ENCODE results near the gene CFAP61.

CFAP61 gene

GRCh38 chr20:20184149-20184548 lies 131.8 kb downstream of the CFAP61 start:
- DNase-seq: no peak

GRCh38 chr20:20184706-20185105 lies 132.4 kb downstream of the CFAP61 start:
- DNase-seq: no peak

GRCh38 chr20:20188647-20189046 lies 136.3 kb downstream of the CFAP61 start:
- DNase-seq: no peak

- DNase-seq: no peak
These were observed 140.0 kb downstream of the CFAP61 start for GRCh38 chr20:20192366-20192765.

GRCh38 chr20:20195021-20195705 lies 142.8 kb downstream of the CFAP61 start:
- DNase-seq: no peak

GRCh38 chr20:20196610-20197009 lies 144.3 kb downstream of the CFAP61 start:
- DNase-seq: no peak

GRCh38 chr20:20198011-20198410 lies 145.7 kb downstream of the CFAP61 start:
- DNase-seq: no peak

GRCh38 chr20:20199361-20200160 lies 147.2 kb downstream of the CFAP61 start:
- no peak for DNase-seq

GRCh38 chr20:20201124-20201523 lies 148.8 kb downstream of the CFAP61 start:
- DNase-seq: no peak

- no peak for DNase-seq
These were observed 149.3 kb downstream of the CFAP61 start for GRCh38 chr20:20201639-20202038.

- no peak for DNase-seq
These were observed 150.4 kb downstream of the CFAP61 start for GRCh38 chr20:20202768-20203167.

GRCh38 chr20:20203784-20204183 lies 151.5 kb downstream of the CFAP61 start:
- no peak for DNase-seq

GRCh38 chr20:20204256-20204655 lies 151.9 kb downstream of the CFAP61 start:
- DNase-seq: no peak

- DNase-seq: no peak
These were observed 153.0 kb downstream of the CFAP61 start for GRCh38 chr20:20205141-20205861.

- no peak for DNase-seq
These were observed 153.5 kb downstream of the CFAP61 start for GRCh38 chr20:20205862-20206236.

- DNase-seq: no peak
These were observed 154.5 kb downstream of the CFAP61 start for GRCh38 chr20:20206788-20207187.

GRCh38 chr20:20207291-20207690 lies 155.0 kb downstream of the CFAP61 start:
- DNase-seq: no peak

GRCh38 chr20:20207872-20208271 lies 155.5 kb downstream of the CFAP61 start:
- no peak for DNase-seq

GRCh38 chr20:20209684-20210083 lies 157.4 kb downstream of the CFAP61 start:
- DNase-seq: no peak

- DNase-seq: no peak
These were observed 158.0 kb downstream of the CFAP61 start for GRCh38 chr20:20210327-20210726.

GRCh38 chr20:20210943-20211273 lies 158.6 kb downstream of the CFAP61 start:
- DNase-seq: no peak

- DNase-seq: no peak
These were observed 159.1 kb downstream of the CFAP61 start for GRCh38 chr20:20211274-20211987.

GRCh38 chr20:20211988-20212518 lies 159.7 kb downstream of the CFAP61 start:
- DNase-seq: no peak
